Tibial nerve (tissue), 4 donors: ENCODE results near the gene BRIP1. TPM values are rescaled to one million over a fixed set of nuclear protein-coding genes. Genes with fewer than 3 reads are reported as not detected.
A peak's percentile ranks its signal among the peaks of the same experiment; 100 is the strongest.
"Not testable (repeated sequence)": the region's sequence is repeated elsewhere in the genome, so short reads cannot be mapped to it uniquely, and the experiment has no call there.

Experiments used
- DNase-seq, 2 donors: peaks; one replicate each; pipeline ENCODE4 v3.0.0-alpha.2; 2019; ENCODE audit warnings: low spot score in 2 of 2
- H3K27ac ChIP-seq, 4 donors: fragments of 200-600 bp; sonication (generic) in 3 of 4; one replicate each; pipeline ENCODE4 v1.5.1; 2017 to 2019; ENCODE audit warnings: mild to moderate bottlenecking in 1 of 4
- H3K27me3 ChIP-seq, 2 donors: fragments of 200-600 bp; sonication (generic) in 1 of 2; one replicate each; pipeline versions ENCODE4 v1.5.1 to v1.6.0; 2017 to 2019
- H3K36me3 ChIP-seq, 3 donors: fragments of 200-600 bp; sonication (generic); one replicate each; pipeline ENCODE4 v1.5.1; 2018 to 2019
- H3K4me1 ChIP-seq, 4 donors: fragments of 200-600 bp; sonication (generic) in 3 of 4; one replicate each; pipeline ENCODE4 v1.5.1; 2017 to 2019
- H3K4me3 ChIP-seq, 4 donors: fragments of 200-600 bp; sonication (generic) in 3 of 4; one replicate each; pipeline ENCODE4 v1.5.1; 2017 to 2019; ENCODE audit warnings: mild to moderate bottlenecking in 1 of 4, moderate library complexity in 1 of 4
- H3K9me3 ChIP-seq, 4 donors: fragments of 200-600 bp; sonication (generic) in 3 of 4; one replicate each; pipeline ENCODE4 v1.5.1; 2017 to 2019
- EP300 ChIP-seq, 2 donors: sonication (generic); formaldehyde crosslinking; IDR thresholded peaks; one replicate each; pipeline ENCODE4 v1.6.1; 2017; ENCODE audit warnings: antibody characterized with exemption in 2 of 2, mild to moderate bottlenecking in 1 of 2
- POLR2A ChIP-seq, 2 donors: fragments of 450-650 bp; IDR thresholded peaks; one replicate each; pipeline ENCODE4 v1.6.1; 2017; ENCODE audit warnings: antibody characterized with exemption in 2 of 2, mild to moderate bottlenecking in 2 of 2, moderate library complexity in 2 of 2
- WGBS, 2 donors: methylation state at CpG; one replicate each; pipeline ENCODE4 v1.1.5; 2018; 5-methylcytosine and 5-hydroxymethylcytosine counted together
- total RNA-seq, 4 donors: library from RNA; depleted of rRNA; stranded (reverse); fragments of >200 nt; gene quantifications; one replicate each; pipeline ENCODE4 v1.1.0, GENCODE V29; 2016
- TF ChIP-seq, protein P1 (sequence below), 5 experiments: fragments of 200-600 bp in 3 of 5; fragments of 450-650 bp in 2 of 5; sonication (generic) in 3 of 5; IDR thresholded peaks; one replicate each; pipeline ENCODE4 v1.5.1; 2016 to 2019; ENCODE audit warnings: antibody characterized with exemption in 5 of 5, mild to moderate bottlenecking in 3 of 5, moderate library complexity in 2 of 5

Gene BRIP1
- total RNA-seq, 4 donors from 2014 or later = 0.42 to 3.9 (median 0.89) TPM

DNA sequence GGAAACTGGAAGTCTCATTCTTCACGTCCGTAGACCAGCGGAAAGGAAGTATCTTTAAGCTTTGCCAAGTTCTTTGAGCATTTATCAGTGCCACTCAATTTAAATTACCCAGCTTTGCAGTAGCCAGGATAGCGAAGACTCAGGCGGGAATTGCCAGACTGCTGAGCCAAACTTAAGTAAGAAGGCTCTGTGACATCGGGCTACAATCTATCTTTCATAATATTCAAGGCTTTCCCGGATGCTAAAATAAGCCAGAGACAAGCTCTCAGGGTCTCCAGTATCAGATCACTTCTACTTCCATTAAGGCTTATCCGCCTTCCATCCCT, 436 bp upstream of the BRIP1 start:
- H3K4me1 ChIP-seq = peaks cover 0 to 11% (median 0%) of the 10 kb centered on the region in 4 donors
- H3K27ac ChIP-seq = peak overlapping the region; percentile 50 to 87 (median 82)
- H3K36me3 ChIP-seq = peaks cover 0 to 3% (median 0%) of the 10 kb centered on the region in 3 donors
- peak overlapping the region; percentile 44 to 70 (median 62) for H3K4me3 ChIP-seq
- no peaks in the 10 kb centered on the region for H3K9me3 ChIP-seq
- no peaks in the 10 kb centered on the region for H3K27me3 ChIP-seq
- 1 to 2% methylated on average over 8 of the region's 8 CpGs for WGBS, 2 donors
- TF ChIP-seq, protein P1, sequence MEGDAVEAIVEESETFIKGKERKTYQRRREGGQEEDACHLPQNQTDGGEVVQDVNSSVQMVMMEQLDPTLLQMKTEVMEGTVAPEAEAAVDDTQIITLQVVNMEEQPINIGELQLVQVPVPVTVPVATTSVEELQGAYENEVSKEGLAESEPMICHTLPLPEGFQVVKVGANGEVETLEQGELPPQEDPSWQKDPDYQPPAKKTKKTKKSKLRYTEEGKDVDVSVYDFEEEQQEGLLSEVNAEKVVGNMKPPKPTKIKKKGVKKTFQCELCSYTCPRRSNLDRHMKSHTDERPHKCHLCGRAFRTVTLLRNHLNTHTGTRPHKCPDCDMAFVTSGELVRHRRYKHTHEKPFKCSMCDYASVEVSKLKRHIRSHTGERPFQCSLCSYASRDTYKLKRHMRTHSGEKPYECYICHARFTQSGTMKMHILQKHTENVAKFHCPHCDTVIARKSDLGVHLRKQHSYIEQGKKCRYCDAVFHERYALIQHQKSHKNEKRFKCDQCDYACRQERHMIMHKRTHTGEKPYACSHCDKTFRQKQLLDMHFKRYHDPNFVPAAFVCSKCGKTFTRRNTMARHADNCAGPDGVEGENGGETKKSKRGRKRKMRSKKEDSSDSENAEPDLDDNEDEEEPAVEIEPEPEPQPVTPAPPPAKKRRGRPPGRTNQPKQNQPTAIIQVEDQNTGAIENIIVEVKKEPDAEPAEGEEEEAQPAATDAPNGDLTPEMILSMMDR (IDR thresholded peaks at IDR 0.05) = no peak
- TF ChIP-seq EP300 (IDR thresholded peaks at IDR 0.05) = no peak
- no peak for TF ChIP-seq POLR2A (IDR thresholded peaks at IDR 0.05)
- DNase-seq = no peak

DNA sequence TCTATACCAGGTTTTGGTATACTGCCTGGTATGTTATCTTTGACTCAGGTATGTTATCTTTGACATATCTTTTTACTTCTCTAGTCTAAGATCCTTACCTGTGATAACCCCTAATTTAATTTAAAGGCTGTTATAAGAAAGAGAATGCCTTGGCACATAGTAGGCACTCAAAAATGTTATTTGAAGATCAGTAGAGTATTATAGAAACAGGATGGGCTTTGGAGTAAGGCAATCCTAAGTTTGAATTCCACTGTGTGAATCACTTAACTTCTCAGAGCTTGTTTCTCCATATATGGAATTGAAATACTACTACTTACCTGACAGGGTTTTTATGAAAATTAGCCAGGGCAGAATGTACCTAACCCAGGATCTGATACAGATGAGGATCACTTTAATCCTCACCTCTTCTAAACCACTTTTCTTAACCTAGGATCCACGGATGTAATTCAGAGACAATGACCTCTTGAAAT, 1.2 kb downstream of the BRIP1 start:
- 29 to 30% methylated on average over 1 of the region's 1 CpG for WGBS, 2 donors
- no peak for TF ChIP-seq EP300 (IDR thresholded peaks at IDR 0.05)
- TF ChIP-seq, protein P1 (IDR thresholded peaks at IDR 0.05) = no peak
- no peak for TF ChIP-seq POLR2A (IDR thresholded peaks at IDR 0.05)
- no peak for DNase-seq
- Histone ChIP-seq H3K27ac (no peak overlapping the region), H3K9me3 (no peaks in the 10 kb centered on the region), H3K36me3 (no peaks in the 10 kb centered on the region), H3K4me1 (peaks cover 0 to 11% (median 0%) of the 10 kb centered on the region in 4 donors), H3K4me3 (no peak overlapping the region), H3K27me3 (no peaks in the 10 kb centered on the region)

DNA sequence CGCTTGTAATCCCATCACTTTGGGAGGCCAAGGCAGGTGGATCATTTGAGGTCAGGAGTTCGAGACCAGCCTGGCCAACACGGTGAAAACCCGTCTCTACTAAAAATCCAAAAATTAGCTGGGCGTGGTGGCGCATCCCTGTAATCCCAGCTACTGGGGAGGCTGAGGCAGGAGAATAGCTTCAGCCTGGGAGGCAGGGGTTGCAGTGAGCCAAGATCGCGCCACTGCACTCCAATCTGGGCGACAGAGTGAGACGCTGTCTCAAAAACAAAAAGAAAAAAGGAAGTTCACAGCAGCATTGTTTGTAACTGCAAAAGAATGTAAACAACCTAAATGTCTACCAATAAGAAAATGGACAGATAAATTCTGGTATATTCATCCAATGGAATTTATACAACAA, 2.9 kb downstream of the BRIP1 start:
- not testable (repeated sequence) for H3K4me3 ChIP-seq, H3K9me3 ChIP-seq, H3K36me3 ChIP-seq, H3K27me3 ChIP-seq, DNase-seq, H3K27ac ChIP-seq
- peaks cover 0 to 11% (median 0%) of the 10 kb centered on the region in 4 donors for H3K4me1 ChIP-seq
- WGBS, 2 donors = 88 to 91% methylated on average over 10 of the region's 10 CpGs

DNA sequence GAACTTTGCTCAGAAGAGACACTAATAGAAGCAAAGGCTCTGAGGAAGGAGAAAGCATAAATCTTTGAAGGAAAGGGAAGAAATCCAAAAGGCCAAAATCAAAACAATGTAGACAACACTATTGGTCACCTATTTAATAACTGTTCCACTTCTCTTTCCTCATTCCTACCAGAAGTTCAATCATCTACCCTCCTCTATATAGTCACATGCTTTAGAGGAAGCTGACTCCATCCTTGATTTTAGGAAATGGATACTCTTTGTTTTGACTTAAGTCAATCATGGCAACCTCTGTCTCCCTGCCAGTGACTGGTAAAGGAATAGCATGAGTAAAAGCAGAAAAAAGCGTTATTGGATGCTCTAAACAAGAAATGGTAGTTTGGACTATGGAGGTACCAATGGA, 7.3 kb downstream of the BRIP1 start:
- no peaks in the 10 kb centered on the region for H3K27me3 ChIP-seq
- H3K27ac ChIP-seq = no peak overlapping the region
- WGBS, 2 donors = 89 to 94% methylated on average over 1 of the region's 1 CpG
- no peak for DNase-seq
- H3K36me3 ChIP-seq = no peaks in the 10 kb centered on the region
- H3K9me3 ChIP-seq = no peaks in the 10 kb centered on the region
- no peak for TF ChIP-seq EP300 (IDR thresholded peaks at IDR 0.05)
- TF ChIP-seq, protein P1 (IDR thresholded peaks at IDR 0.05) = no peak
- no peak for TF ChIP-seq POLR2A (IDR thresholded peaks at IDR 0.05)
- H3K4me3 ChIP-seq = no peak overlapping the region
- H3K4me1 ChIP-seq = no peaks in the 10 kb centered on the region

DNA sequence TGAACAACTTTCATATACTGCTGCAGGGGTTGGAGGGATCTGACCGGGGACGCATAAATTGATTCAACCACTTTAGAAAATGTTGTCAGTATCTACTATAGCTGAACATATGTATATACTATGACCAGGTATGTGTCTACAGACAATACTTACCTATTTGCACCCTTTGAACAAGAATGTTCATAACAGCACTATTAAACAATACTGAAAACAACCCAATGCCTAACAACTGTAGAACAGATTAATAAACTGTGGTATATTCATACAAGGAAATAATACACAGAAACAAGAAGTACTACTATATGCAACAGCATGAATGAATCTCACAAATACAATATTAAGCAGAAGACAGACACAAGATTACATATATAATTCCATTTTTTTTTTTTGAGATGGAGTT, 10.5 kb downstream of the BRIP1 start:
- WGBS, 2 donors = 97 to 98% methylated on average over 2 of the region's 2 CpGs
- DNase-seq = no peak
- no peak for TF ChIP-seq EP300 (IDR thresholded peaks at IDR 0.05)
- TF ChIP-seq POLR2A (IDR thresholded peaks at IDR 0.05) = no peak
- TF ChIP-seq, protein P1 (IDR thresholded peaks at IDR 0.05) = no peak
- H3K27ac ChIP-seq = no peak overlapping the region
- H3K4me1 ChIP-seq = no peaks in the 10 kb centered on the region
- no peaks in the 10 kb centered on the region for H3K36me3 ChIP-seq
- H3K27me3 ChIP-seq = no peaks in the 10 kb centered on the region
- H3K4me3 ChIP-seq = no peak overlapping the region
- no peaks in the 10 kb centered on the region for H3K9me3 ChIP-seq

DNA sequence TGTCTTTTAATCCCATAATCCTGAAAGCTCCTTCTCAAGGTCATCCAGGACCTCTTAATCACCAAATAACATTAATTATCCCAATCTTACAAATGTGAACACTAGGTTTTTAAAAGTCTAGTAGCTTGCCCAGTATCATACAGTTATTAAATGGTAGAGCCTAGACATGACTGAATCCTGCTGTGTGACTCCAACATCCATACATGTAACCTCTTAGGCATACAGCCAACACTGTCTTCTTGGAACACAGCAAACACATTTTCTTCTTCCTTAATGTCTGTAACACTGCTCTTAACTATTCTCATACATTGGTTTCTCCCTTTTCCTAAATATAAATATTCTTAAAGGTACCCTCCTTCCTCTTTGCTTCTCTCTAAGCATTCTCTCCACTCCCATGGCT, 13.7 kb downstream of the BRIP1 start:
- Histone ChIP-seq H3K36me3 (no peaks in the 10 kb centered on the region), H3K4me1 (no peaks in the 10 kb centered on the region), H3K27me3 (no peaks in the 10 kb centered on the region), H3K27ac (no peak overlapping the region), H3K9me3 (no peaks in the 10 kb centered on the region), H3K4me3 (no peak overlapping the region)
- TF ChIP-seq, protein P1 (IDR thresholded peaks at IDR 0.05) = no peak
- TF ChIP-seq EP300 (IDR thresholded peaks at IDR 0.05) (no peak), POLR2A (IDR thresholded peaks at IDR 0.05) (no peak)
- DNase-seq = no peak
